Urinary bladder (tissue), 4 donors: Measurements from ENCODE around the gene SRSF8. TPM values are rescaled to one million over a fixed set of nuclear protein-coding genes. Genes with fewer than 3 reads are reported as not detected.
"Not testable (repeated sequence)": the region's sequence is repeated elsewhere in the genome, so short reads cannot be mapped to it uniquely, and the experiment has no call there.

Experiments used
- DNase-seq: peaks from one replicate; pipeline ENCODE4 v3.0.0-alpha.2; 2015; ENCODE audit errors: extremely low spot score
- H3K27ac ChIP-seq: one replicate; pipeline ENCODE4 v1.5.1; 2013; ENCODE audit warnings: low read depth, mild to moderate bottlenecking, moderate library complexity
- H3K36me3 ChIP-seq: one replicate; pipeline ENCODE4 v1.6.1; 2013; ENCODE audit warnings: mild to moderate bottlenecking, moderate library complexity; ENCODE audit not compliant: insufficient read depth
- H3K4me1 ChIP-seq: one replicate; pipeline ENCODE4 v1.6.1; 2013; ENCODE audit warnings: mild to moderate bottlenecking, moderate library complexity; ENCODE audit not compliant: insufficient read depth
- H3K4me3 ChIP-seq: one replicate; pipeline ENCODE4 v1.5.1; 2013; ENCODE audit warnings: low read depth, low read length
- WGBS: extraction: QIAGEN DNeasy Blood & Tissue Kit; methylation state at CpG from one replicate; pipeline ENCODE4 v1.1.7; 2013; 5-methylcytosine and 5-hydroxymethylcytosine counted together
- polyA plus RNA-seq: library from polyadenylated mRNA; stranded (reverse); fragments of 200-250 nt; gene quantifications from one replicate; pipeline ENCODE4 v1.2.3, GENCODE V29; 2013
- total RNA-seq: library from RNA; depleted of rRNA; stranded (reverse); fragments of >200 nt; gene quantifications from one replicate; pipeline ENCODE4 v1.2.3, GENCODE V29; 2014
- donor health status: healthy with polysubstance abuse.
- donor health status: healthy.

The SRSF8 gene
- total and polyA plus RNA-seq, 2 donors = 30.2 to 36.6 TPM

- not testable (repeated sequence) for H3K36me3 ChIP-seq, H3K4me3 ChIP-seq, DNase-seq, H3K4me1 ChIP-seq, H3K27ac ChIP-seq
- 90% methylated on average over 3 of the region's 3 CpGs for WGBS
Measured at GRCh38 chr11:95111471-95111870, 44.8 kb downstream of the SRSF8 start.

- no peaks in the 10 kb centered on the region for H3K4me1 ChIP-seq
- no peak for DNase-seq
- H3K4me3 ChIP-seq = no peak overlapping the region
- no peak overlapping the region for H3K27ac ChIP-seq
- 82% methylated on average over 3 of the region's 3 CpGs for WGBS
- H3K36me3 ChIP-seq = no peaks in the 10 kb centered on the region
Measured at GRCh38 chr11:95111923-95112540, 45.3 kb downstream of the SRSF8 start.

DNA sequence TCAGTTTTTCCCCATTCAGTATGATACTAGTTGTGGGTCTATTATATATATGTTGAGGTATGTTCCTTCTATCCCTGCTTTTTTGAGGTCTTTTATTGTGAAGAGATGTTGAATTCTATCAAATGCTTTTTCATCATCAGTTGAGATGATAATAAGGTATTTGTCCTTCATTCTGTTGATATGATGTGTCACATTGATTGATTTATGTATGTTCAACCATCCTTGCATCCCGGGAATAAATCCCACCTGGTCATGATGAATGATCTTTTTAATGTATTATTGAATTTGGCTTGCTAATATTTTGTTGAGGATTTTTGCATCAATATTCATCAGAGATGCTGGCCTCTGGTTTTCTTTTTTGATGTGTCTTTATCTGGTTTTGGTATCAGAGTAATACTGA, 48.9 kb downstream of the SRSF8 start:
- no peak overlapping the region for H3K4me3 ChIP-seq

DNA sequence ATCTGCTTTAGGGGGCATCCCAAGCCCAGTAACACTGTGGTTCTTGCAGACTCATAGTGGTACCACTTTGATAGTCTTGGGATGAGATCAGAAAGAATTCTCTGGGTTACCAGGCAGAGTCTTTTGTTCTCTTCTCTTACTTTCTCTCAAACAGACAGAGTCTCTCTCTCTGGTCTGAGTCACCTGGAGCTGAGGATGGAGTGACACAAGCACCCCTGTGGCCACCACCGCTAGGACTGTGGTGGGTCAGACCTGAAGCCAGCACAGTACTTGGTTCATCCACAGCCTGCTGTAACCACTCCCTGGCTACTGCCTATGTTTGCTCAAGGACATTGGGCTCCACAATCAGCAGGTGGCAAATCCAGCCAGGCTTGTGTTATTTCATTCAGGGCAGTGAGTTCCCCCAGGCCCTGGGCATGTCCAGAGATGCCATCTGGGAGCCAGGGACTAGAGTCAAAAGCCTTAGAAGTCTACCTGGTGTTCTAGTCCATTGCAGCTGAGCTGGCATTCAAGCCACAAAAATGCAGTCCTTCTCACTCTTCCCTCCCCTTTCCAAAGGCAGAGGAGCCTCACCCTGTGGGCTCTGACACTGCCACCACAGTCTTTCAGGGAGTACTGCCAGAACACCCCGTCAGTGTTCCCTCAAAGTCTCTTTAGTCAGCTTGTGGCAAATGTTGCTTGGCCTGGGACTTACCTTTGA, 52.8 kb downstream of the SRSF8 start:
- H3K4me1 ChIP-seq = no peaks in the 10 kb centered on the region
- no peak for DNase-seq
- 93% methylated on average over 2 of the region's 2 CpGs for WGBS
- H3K4me3 ChIP-seq = no peak overlapping the region
- no peak overlapping the region for H3K27ac ChIP-seq
- no peaks in the 10 kb centered on the region for H3K36me3 ChIP-seq

More for the DNA sequence above, 48.9 kb downstream of the SRSF8 start:
- WGBS = 88% methylated on average over 1 of the region's 1 CpG
- Histone ChIP-seq H3K4me1 (no peaks in the 10 kb centered on the region), H3K27ac (no peak overlapping the region), H3K36me3 (no peaks in the 10 kb centered on the region)
- DNase-seq = no peak

Other genes starting within 250 kb of the SRSF8 start
- 55.6 TPM for gene CWC15, start 93.4 kb upstream of the SRSF8 start, total RNA-seq
- gene CWC15, start 93.4 kb upstream of the SRSF8 start, polyA plus RNA-seq = 42.8 TPM
- 1.2 TPM for gene KDM4D, start 93.2 kb upstream of the SRSF8 start, total RNA-seq
- gene KDM4D, start 93.2 kb upstream of the SRSF8 start, polyA plus RNA-seq = 0.92 TPM
- not detected for gene KDM4E, start 41.7 kb upstream of the SRSF8 start, total RNA-seq
- gene KDM4E, start 41.7 kb upstream of the SRSF8 start, polyA plus RNA-seq = not detected
- gene KDM4F, start 17.5 kb upstream of the SRSF8 start, total RNA-seq = not detected
- gene KDM4F, start 17.5 kb upstream of the SRSF8 start, polyA plus RNA-seq = not detected
- 34.3 TPM for gene ENDOD1, start 22.9 kb downstream of the SRSF8 start, total RNA-seq
- gene ENDOD1, start 22.9 kb downstream of the SRSF8 start, polyA plus RNA-seq = 23.9 TPM
- gene SESN3, start 164.3 kb downstream of the SRSF8 start, total RNA-seq = 165 TPM
- gene SESN3, start 164.3 kb downstream of the SRSF8 start, polyA plus RNA-seq = 6.1 TPM